Fibroblast of skin of scalp (primary cell): ENCODE data around the gene CD34.

Experiments
- DNase-seq: peaks from one replicate; pipeline ENCODE4 v3.0.0-alpha.2; 2013

Gene CD34

DNA sequence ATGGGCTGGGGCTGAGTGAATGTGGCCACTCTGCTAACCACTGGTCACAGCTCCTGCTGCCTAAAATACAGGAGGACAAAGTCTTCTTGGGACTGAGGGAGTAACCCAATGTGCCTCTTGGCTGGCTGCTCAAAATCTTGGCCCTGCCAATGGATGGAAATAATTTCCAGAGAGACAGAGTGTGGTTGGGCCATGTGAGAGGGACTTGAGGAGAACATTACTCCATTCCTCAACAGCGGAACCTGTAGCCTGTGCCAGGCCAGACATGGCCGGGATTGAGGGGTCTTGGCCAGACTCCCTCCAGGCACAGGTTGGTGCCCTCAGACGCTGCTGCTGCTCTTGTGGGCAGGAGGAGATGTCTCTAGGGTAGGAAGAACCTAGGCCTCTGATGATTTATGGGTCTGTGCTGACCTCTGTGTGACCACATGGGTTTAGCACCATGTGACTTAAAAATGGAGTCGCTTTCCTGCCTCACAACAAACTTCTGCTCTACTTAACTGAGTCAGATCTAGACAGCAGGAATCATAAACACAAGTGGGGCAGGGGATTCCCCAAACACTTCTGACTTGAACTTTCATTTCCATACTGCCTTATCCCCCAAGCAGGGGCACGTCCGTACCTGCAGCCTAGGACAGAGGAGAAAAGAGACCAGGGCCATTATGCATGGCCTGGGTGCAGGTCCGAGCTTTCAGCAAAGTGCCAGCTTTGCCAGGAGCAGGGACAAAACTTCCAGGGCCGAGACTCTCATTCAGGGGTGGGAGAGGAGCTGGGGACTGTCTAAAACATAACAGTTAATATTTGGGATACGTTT, 79.2 kb downstream of the CD34 start:
- no peak for DNase-seq
